ENCODE results near the gene ERAL1. TPM values are rescaled to one million over a fixed set of nuclear protein-coding genes. Genes with fewer than 3 reads are reported as not detected.
"Not testable (repeated sequence)": the region's sequence is repeated elsewhere in the genome, so short reads cannot be mapped to it uniquely, and the experiment has no call there.

Gene ERAL1
- total RNA-seq, 1 donor = 30.4 TPM

DNA sequence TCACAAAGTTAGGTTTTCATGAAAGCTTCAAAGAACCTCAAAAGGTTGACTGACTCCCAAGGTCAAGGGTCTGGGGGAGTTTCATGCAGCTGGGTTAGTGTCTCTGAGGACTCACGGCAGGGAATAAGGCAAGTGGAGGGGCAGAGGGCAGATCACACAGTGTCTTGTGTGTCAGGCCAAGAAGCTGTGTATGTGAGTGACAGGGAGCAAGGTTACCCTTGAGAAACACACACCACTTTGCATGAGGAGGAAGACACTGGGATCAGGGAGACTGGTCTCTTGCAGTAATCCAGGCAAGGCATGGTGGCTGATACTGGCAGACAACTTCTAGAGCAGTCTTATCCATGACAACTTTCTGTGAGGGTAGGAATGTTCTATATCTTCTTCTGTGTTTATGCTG lies 36.4 kb downstream of the ERAL1 start:
- Histone ChIP-seq H2AFZ (ENCODE audit: low read length) (no peak overlapping the region), H3K4me1 (ENCODE audit: insufficient read depth, low read length) (peaks cover 7% of the 10 kb centered on the region), H3K27ac (ENCODE audit: low read depth, low read length) (no peak overlapping the region), H3K79me2 (ENCODE audit: insufficient read depth, low read length) (peaks cover 27% of the 10 kb centered on the region), H3K27me3 (ENCODE audit: insufficient read depth, low read length) (no peaks in the 10 kb centered on the region), H3K36me3 (ENCODE audit: insufficient read depth, low read length) (peaks cover 5% of the 10 kb centered on the region), H3K4me2 (ENCODE audit: insufficient read depth, low read length) (no peak overlapping the region), H4K20me1 (ENCODE audit: insufficient read depth, low read length) (peaks cover 9% of the 10 kb centered on the region), H3K4me3 (ENCODE audit: insufficient read depth, low read length) (no peak overlapping the region), H3K9me3 (ENCODE audit: low read depth, low read length) (no peaks in the 10 kb centered on the region)
- TF ChIP-seq, protein P1, sequence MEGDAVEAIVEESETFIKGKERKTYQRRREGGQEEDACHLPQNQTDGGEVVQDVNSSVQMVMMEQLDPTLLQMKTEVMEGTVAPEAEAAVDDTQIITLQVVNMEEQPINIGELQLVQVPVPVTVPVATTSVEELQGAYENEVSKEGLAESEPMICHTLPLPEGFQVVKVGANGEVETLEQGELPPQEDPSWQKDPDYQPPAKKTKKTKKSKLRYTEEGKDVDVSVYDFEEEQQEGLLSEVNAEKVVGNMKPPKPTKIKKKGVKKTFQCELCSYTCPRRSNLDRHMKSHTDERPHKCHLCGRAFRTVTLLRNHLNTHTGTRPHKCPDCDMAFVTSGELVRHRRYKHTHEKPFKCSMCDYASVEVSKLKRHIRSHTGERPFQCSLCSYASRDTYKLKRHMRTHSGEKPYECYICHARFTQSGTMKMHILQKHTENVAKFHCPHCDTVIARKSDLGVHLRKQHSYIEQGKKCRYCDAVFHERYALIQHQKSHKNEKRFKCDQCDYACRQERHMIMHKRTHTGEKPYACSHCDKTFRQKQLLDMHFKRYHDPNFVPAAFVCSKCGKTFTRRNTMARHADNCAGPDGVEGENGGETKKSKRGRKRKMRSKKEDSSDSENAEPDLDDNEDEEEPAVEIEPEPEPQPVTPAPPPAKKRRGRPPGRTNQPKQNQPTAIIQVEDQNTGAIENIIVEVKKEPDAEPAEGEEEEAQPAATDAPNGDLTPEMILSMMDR (IDR thresholded peaks at IDR 0.05; ENCODE audit: extremely low read depth, low read depth, low read length) = no peak
- DNase-seq (ENCODE audit: insufficient read length, low spot score, missing footprints) = peak; percentile 6

- DNase-seq (ENCODE audit: insufficient read length, low spot score, missing footprints) = peak; percentile 78
- Histone ChIP-seq H3K4me3 (ENCODE audit: insufficient read depth, low read length) (no peak overlapping the region), H3K79me2 (ENCODE audit: insufficient read depth, low read length) (peaks cover 32% of the 10 kb centered on the region), H3K27ac (ENCODE audit: low read depth, low read length) (no peak overlapping the region), H3K36me3 (ENCODE audit: insufficient read depth, low read length) (peaks cover 5% of the 10 kb centered on the region), H3K4me1 (ENCODE audit: insufficient read depth, low read length) (peaks cover 13% of the 10 kb centered on the region), H4K20me1 (ENCODE audit: insufficient read depth, low read length) (peaks cover 4% of the 10 kb centered on the region), H2AFZ (ENCODE audit: low read length) (no peak overlapping the region), H3K9me3 (ENCODE audit: low read depth, low read length) (no peaks in the 10 kb centered on the region), H3K27me3 (ENCODE audit: insufficient read depth, low read length) (no peaks in the 10 kb centered on the region), H3K4me2 (ENCODE audit: insufficient read depth, low read length) (no peak overlapping the region)
- TF ChIP-seq, protein P1 (IDR thresholded peaks at IDR 0.05; ENCODE audit: extremely low read depth, low read depth, low read length) = no peak
These were observed 37.2 kb downstream of the ERAL1 start for GRCh38 chr17:28892024-28892423.

- H3K9me3 ChIP-seq (ENCODE audit: low read depth, low read length); DNase-seq (ENCODE audit: insufficient read length, low spot score, missing footprints); H3K36me3 ChIP-seq (ENCODE audit: insufficient read depth, low read length); H3K4me3 ChIP-seq (ENCODE audit: insufficient read depth, low read length); H3K27ac ChIP-seq (ENCODE audit: low read depth, low read length); H4K20me1 ChIP-seq (ENCODE audit: insufficient read depth, low read length); H3K27me3 ChIP-seq (ENCODE audit: insufficient read depth, low read length): not testable (repeated sequence)
- Histone ChIP-seq H3K4me1 (ENCODE audit: insufficient read depth, low read length) (peaks cover 23% of the 10 kb centered on the region), H3K79me2 (ENCODE audit: insufficient read depth, low read length) (peaks cover 44% of the 10 kb centered on the region), H3K4me2 (ENCODE audit: insufficient read depth, low read length) (peak overlapping the region; percentile 3), H2AFZ (ENCODE audit: low read length) (peak overlapping the region; percentile 13)
These were observed 38.7 kb downstream of the ERAL1 start for GRCh38 chr17:28893248-28894183.

DNA sequence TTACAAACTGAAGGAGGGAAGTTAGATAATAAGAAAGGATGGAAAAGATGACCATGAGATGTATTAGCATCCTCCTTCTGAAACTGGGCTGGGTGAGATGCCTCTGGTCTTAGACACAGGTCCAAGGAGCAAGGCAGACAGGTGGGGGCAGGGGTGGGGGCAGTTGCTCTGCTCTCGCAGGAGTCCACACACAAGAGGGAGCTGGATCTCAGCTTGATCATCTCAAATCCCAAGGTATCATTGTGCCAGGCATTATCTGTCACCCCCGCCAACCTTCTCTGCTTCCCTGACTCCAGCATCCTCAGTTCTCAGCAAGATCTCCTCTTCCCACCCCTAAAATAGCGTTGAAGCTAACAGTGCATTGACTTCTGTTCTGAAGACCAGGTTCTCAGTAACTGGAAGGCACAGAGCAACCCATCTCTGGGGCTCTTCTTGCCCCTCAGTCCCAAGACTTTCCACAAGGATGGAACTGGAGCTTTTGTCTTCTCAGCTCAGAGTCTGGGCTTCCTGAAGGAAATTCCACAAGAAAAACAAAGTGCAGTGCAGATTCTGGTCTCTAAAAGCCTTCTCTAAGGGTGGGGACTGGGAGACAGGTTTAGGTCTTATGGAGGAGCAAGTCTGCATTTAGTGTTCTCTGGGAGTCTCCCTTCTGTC lies 41.1 kb downstream of the ERAL1 start:
- H3K4me2 ChIP-seq (ENCODE audit: insufficient read depth, low read length) = peak overlapping the region; percentile 94
- TF ChIP-seq, protein P1 (IDR thresholded peaks at IDR 0.05; ENCODE audit: extremely low read depth, low read depth, low read length) = no peak
- H2AFZ ChIP-seq (ENCODE audit: low read length) = no peak overlapping the region

More for the DNA sequence above, 41.1 kb downstream of the ERAL1 start:
- peak; percentile 49 for DNase-seq (ENCODE audit: insufficient read length, low spot score, missing footprints)
- Histone ChIP-seq H3K9me3 (ENCODE audit: low read depth, low read length) (no peaks in the 10 kb centered on the region), H4K20me1 (ENCODE audit: insufficient read depth, low read length) (peaks cover 4% of the 10 kb centered on the region), H3K4me1 (ENCODE audit: insufficient read depth, low read length) (peaks cover 23% of the 10 kb centered on the region), H3K4me3 (ENCODE audit: insufficient read depth, low read length) (peak overlapping the region; percentile 90), H3K36me3 (ENCODE audit: insufficient read depth, low read length) (peaks cover 5% of the 10 kb centered on the region), H3K27me3 (ENCODE audit: insufficient read depth, low read length) (no peaks in the 10 kb centered on the region), H3K79me2 (ENCODE audit: insufficient read depth, low read length) (peaks cover 44% of the 10 kb centered on the region), H3K27ac (ENCODE audit: low read depth, low read length) (no peak overlapping the region)

All from osteoblast (primary cell).